Measurements from ENCODE around the gene ARHGEF11. TPM values are rescaled to one million over a fixed set of nuclear protein-coding genes. Genes with fewer than 3 reads are reported as not detected.

ARHGEF11 gene
- total RNA-seq, 1 experiment from 2014 or later: 45.5 TPM

DNA sequence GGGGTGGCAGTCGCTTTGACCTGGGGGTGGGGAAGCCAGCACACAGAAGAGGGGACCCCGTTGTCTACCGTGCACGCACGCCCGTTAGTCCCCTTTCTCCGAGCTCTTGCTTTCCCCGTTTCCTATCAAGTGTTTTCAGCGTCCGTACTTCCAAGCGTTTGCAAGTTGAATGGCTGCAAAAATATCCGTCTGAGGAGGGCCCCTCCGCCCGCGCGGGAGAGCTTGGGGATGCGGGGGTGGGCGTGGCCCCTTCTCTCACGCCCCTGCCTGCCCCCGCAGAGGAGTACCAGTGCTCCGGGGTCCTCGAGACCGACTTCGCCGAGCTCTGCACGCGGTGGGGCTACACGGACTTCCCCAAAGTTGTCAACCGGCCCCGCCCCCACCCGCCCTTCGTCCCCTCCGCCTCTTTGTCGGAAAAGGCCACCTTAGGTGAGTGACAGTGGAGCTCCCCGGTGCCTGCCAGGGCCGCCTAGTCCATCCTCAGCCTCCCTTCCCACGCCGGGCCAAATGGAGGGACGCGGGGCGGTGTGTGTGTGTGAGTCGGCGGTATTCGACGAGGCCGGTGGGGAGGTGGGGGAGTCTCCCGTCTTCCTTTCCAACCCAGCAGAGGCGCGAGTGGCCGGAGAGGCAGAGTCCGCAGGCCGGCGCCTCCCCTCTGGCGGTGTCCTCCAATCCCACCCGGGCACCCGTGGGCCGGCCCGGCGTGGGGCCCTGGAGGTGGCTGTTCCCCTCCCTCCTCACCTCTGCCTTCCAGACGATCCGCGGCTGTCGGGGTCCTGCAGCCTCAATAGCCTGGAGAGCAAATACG is 121.7 kb downstream of the ARHGEF11 start:
- peaks cover 5% of the 10 kb centered on the region; the same call in 1 of the 2 replicates for H3K27me3 ChIP-seq (replicated peaks; ENCODE audit: control insufficient read depth, insufficient read depth, low read length)

DNA sequence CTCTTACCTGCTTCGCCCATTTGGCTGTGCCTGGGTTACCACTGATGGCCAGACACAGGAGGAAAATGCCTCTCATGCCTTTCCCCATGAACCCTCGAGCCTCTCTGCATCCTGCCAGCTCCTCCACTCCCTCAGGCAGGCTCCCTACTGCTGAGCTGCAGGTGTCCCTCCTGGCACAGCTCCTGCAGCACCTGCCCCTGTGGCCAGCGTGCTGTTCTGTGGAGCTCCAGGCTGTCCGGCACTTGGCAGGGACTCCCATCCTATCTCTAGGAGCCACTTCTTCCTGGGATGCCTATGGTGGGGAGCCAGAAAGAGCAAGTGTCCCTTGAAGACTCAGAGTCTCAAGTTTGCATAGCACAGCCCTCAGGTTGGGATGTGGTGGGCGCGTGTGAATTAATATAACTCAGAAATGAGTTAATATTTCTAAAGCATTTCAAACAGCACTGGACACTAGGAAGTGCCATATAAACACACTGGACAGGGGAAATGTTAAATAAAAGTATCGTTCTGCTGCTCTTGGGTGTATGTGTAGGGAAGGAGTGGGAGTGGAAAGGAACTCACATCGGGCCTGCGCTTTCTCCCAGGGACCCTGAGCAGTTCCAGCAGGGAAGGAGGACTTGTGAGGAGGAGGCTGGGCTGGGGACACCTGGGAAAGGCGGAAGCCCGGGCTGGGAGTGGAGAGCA is 122.4 kb downstream of the ARHGEF11 start:
- Mint-ChIP-seq H3K27me3 (ENCODE audit: insufficient read depth, unreplicated experiment) (peaks cover 28% of the 10 kb centered on the region), H3K36me3 (ENCODE audit: insufficient read depth, unreplicated experiment) (no peaks in the 10 kb centered on the region), H3K4me1 (ENCODE audit: low read depth, unreplicated experiment) (peaks cover 6% of the 10 kb centered on the region), H3K4me3 (ENCODE audit: unreplicated experiment) (peak overlapping the region; percentile 58), H3K27ac (ENCODE audit: unreplicated experiment) (no peak overlapping the region), H3K9me3 (ENCODE audit: unreplicated experiment) (no peaks in the 10 kb centered on the region)
- H3K36me3 ChIP-seq (ENCODE audit: control insufficient read depth, insufficient read depth, low read length): no peaks in the 10 kb centered on the region
- H3K27me3 ChIP-seq (replicated peaks; ENCODE audit: control insufficient read depth, insufficient read depth, low read length): peaks cover 5% of the 10 kb centered on the region; the same call in 1 of the 2 replicates
- CTCF ChIA-PET: interaction anchor here (0.9 to 1.1 kb wide), 4 partner anchors 13 to 234 kb away, joined by 3 to 6 read pairs (median 4); no protein-coding TSS in a partner anchor
- intact Hi-C loops (cut with micrococcal nuclease; ENCODE audit: unreplicated experiment): loop anchor here (1.0 to 10.0 kb wide), 2 partner anchors 31 to 152 kb away; no protein-coding TSS in a partner anchor
- TF ChIP-seq, protein P1, sequence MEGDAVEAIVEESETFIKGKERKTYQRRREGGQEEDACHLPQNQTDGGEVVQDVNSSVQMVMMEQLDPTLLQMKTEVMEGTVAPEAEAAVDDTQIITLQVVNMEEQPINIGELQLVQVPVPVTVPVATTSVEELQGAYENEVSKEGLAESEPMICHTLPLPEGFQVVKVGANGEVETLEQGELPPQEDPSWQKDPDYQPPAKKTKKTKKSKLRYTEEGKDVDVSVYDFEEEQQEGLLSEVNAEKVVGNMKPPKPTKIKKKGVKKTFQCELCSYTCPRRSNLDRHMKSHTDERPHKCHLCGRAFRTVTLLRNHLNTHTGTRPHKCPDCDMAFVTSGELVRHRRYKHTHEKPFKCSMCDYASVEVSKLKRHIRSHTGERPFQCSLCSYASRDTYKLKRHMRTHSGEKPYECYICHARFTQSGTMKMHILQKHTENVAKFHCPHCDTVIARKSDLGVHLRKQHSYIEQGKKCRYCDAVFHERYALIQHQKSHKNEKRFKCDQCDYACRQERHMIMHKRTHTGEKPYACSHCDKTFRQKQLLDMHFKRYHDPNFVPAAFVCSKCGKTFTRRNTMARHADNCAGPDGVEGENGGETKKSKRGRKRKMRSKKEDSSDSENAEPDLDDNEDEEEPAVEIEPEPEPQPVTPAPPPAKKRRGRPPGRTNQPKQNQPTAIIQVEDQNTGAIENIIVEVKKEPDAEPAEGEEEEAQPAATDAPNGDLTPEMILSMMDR (IDR thresholded peaks at IDR 0.05; ENCODE audit: insufficient read depth in 1 of 2, low read depth in 1 of 2, low read length in 1 of 2, severe bottlenecking in 1 of 2, unreplicated experiment in 1 of 2): no peak
- peak overlapping the region; percentile 32; the same call in 1 of the 2 replicates for H3K4me3 ChIP-seq (ENCODE audit: low read depth, low read length)
- H3K9me3 ChIP-seq: no peaks in the 10 kb centered on the region
- POLR2A ChIA-PET: no interaction called here
- H3K4me1 ChIP-seq: peaks cover 4% of the 10 kb centered on the region; the same call in 1 of the 2 replicates
- BruUV-seq (replicated peaks): no TSS peak
- DNase-seq: no peak

More for the DNA sequence above, 121.7 kb downstream of the ARHGEF11 start:
- POLR2A ChIA-PET: interaction anchor here (0.5 kb wide), 1 partner anchor 1095 kb away, joined by 3 read pairs; no protein-coding TSS in a partner anchor
- Histone ChIP-seq H3K36me3 (ENCODE audit: control insufficient read depth, insufficient read depth, low read length) (no peaks in the 10 kb centered on the region), H3K4me1 (peaks cover 4% of the 10 kb centered on the region; the same call in 1 of the 2 replicates), H3K4me3 (ENCODE audit: low read depth, low read length) (peak overlapping the region; percentile 32), H3K9me3 (no peaks in the 10 kb centered on the region)
- DNase-seq: peak in 1 of 2 experiments; percentile 24
- CTCF ChIA-PET: interaction anchor here (0.5 to 1.2 kb wide), 9 partner anchors 12 to 150 kb away, joined by 3 to 5 read pairs (median 3); no protein-coding TSS in a partner anchor
- no peak overlapping the region for H3K27ac Mint-ChIP-seq (ENCODE audit: unreplicated experiment)
- peak overlapping the region; percentile 58 for H3K4me3 Mint-ChIP-seq (ENCODE audit: unreplicated experiment)
- H3K9me3 Mint-ChIP-seq (ENCODE audit: unreplicated experiment): no peaks in the 10 kb centered on the region
- peaks cover 28% of the 10 kb centered on the region for H3K27me3 Mint-ChIP-seq (ENCODE audit: insufficient read depth, unreplicated experiment)
- TF ChIP-seq, protein P1 (IDR thresholded peaks at IDR 0.05; ENCODE audit: insufficient read depth in 1 of 2, low read depth in 1 of 2, low read length in 1 of 2, severe bottlenecking in 1 of 2, unreplicated experiment in 1 of 2): no peak
- no peaks in the 10 kb centered on the region for H3K36me3 Mint-ChIP-seq (ENCODE audit: insufficient read depth, unreplicated experiment)
- H3K4me1 Mint-ChIP-seq (ENCODE audit: low read depth, unreplicated experiment): peaks cover 6% of the 10 kb centered on the region
- intact Hi-C loops (cut with micrococcal nuclease; ENCODE audit: unreplicated experiment): loop anchor here (10.0 kb wide), 1 partner anchor 151 kb away; no protein-coding TSS in a partner anchor
- BruUV-seq (replicated peaks): no TSS peak

DNA sequence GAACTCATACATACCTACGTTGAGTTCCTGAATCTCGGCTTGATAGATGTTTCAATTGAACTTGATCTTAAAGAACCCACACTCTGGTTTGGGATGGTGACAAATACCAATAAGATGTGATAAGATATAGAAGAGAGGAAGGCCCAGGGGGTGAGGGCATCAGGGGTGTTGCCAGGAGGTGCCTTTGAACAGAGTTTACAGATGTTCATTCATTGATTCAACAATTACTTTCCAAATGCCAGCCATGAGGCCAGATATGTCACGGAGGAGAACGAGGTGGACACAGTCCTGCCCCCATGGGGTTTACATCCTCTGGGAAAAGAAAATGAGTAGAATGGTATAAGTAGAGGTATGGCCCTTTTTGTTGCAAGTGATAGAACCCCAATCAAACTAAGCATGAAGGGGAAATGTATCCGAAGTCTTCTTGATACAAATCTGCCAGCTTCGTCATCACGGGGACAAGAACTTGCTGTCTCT is 124.5 kb downstream of the ARHGEF11 start:
- Histone ChIP-seq H3K9me3 (no peaks in the 10 kb centered on the region), H3K4me3 (ENCODE audit: low read depth, low read length) (no peak overlapping the region), H3K27me3 (replicated peaks; ENCODE audit: control insufficient read depth, insufficient read depth, low read length) (peaks cover 5% of the 10 kb centered on the region; the same call in 1 of the 2 replicates), H3K36me3 (ENCODE audit: control insufficient read depth, insufficient read depth, low read length) (no peaks in the 10 kb centered on the region), H3K4me1 (peaks cover 4% of the 10 kb centered on the region; the same call in 1 of the 2 replicates)
- ChIA-PET POLR2A (no interaction called here), CTCF (no interaction called here)
- no peaks in the 10 kb centered on the region for H3K9me3 Mint-ChIP-seq (ENCODE audit: unreplicated experiment)
- no TSS peak for BruUV-seq (replicated peaks)
- no peaks in the 10 kb centered on the region for H3K36me3 Mint-ChIP-seq (ENCODE audit: insufficient read depth, unreplicated experiment)
- TF ChIP-seq, protein P1 (IDR thresholded peaks at IDR 0.05; ENCODE audit: insufficient read depth in 1 of 2, low read depth in 1 of 2, low read length in 1 of 2, severe bottlenecking in 1 of 2, unreplicated experiment in 1 of 2): no peak
- H3K4me1 Mint-ChIP-seq (ENCODE audit: low read depth, unreplicated experiment): no peaks in the 10 kb centered on the region
- no peak overlapping the region for H3K27ac Mint-ChIP-seq (ENCODE audit: unreplicated experiment)
- no peak overlapping the region for H3K4me3 Mint-ChIP-seq (ENCODE audit: unreplicated experiment)
- intact Hi-C loops (cut with micrococcal nuclease; ENCODE audit: unreplicated experiment): loop anchor here (10.0 kb wide), 1 partner anchor 154 kb away; no protein-coding TSS in a partner anchor
- DNase-seq: no peak
- peaks cover 21% of the 10 kb centered on the region for H3K27me3 Mint-ChIP-seq (ENCODE audit: insufficient read depth, unreplicated experiment)

Measured in Caco-2 (cell line).